Peyer's patch (tissue), 4 donors: ENCODE results near the gene BPIFB4. TPM values are rescaled to one million over a fixed set of nuclear protein-coding genes. Genes with fewer than 3 reads are reported as not detected.
"Not testable (repeated sequence)": the region's sequence is repeated elsewhere in the genome, so short reads cannot be mapped to it uniquely, and the experiment has no call there.

ENCODE experiments used
- DNase-seq, 3 donors: peaks; one replicate each; pipeline ENCODE4 v3.0.0-alpha.2; 2017 to 2019
- H3K27ac ChIP-seq, 4 donors: fragments of 200-600 bp; sonication (generic); one replicate each; pipeline ENCODE4 v1.5.1; 2016 to 2019
- H3K27me3 ChIP-seq, 2 donors: fragments of 200-600 bp; sonication (generic); one replicate each; pipeline ENCODE4 v1.5.1; 2019
- H3K36me3 ChIP-seq, 3 donors: fragments of 200-600 bp; sonication (generic); one replicate each; pipeline ENCODE4 v1.5.1; 2016 to 2019
- H3K4me1 ChIP-seq, 4 donors: fragments of 200-600 bp; sonication (generic); one replicate each; pipeline ENCODE4 v1.5.1; 2016 to 2019
- H3K4me3 ChIP-seq, 4 donors: fragments of 200-600 bp; sonication (generic); 1 replicate in 3 of 4; 2 replicates in 1 of 4; pipeline ENCODE4 v1.5.1; 2016 to 2019; ENCODE audit warnings: mild to moderate bottlenecking in 1 of 4
- H3K9me3 ChIP-seq, 4 donors: fragments of 200-600 bp; sonication (generic); one replicate each; pipeline ENCODE4 v1.5.1; 2016 to 2019; ENCODE audit warnings: mild to moderate bottlenecking in 1 of 4
- POLR2A ChIP-seq, 2 donors: fragments of 450-650 bp; IDR thresholded peaks; one replicate each; pipeline ENCODE4 v1.5.1; 2017; ENCODE audit warnings: antibody characterized with exemption in 2 of 2, mild to moderate bottlenecking in 2 of 2, moderate library complexity in 2 of 2
- total RNA-seq, 4 donors: library from RNA; depleted of rRNA; stranded (reverse); fragments of >200 nt; gene quantifications; one replicate each; pipeline ENCODE4 v1.1.0, GENCODE V29; 2016
- TF ChIP-seq, protein P1 (sequence below), 6 experiments: fragments of 450-650 bp in 4 of 6; fragments of 200-600 bp in 2 of 6; sonication (generic) in 1 of 6; IDR thresholded peaks; one replicate each; pipeline ENCODE4 v1.5.1; 2017 to 2019; ENCODE audit warnings: antibody characterized with exemption in 6 of 6, mild to moderate bottlenecking in 3 of 6, moderate library complexity in 1 of 6

The BPIFB4 gene
- total RNA-seq, 4 donors from 2014 or later, result not detected

DNA sequence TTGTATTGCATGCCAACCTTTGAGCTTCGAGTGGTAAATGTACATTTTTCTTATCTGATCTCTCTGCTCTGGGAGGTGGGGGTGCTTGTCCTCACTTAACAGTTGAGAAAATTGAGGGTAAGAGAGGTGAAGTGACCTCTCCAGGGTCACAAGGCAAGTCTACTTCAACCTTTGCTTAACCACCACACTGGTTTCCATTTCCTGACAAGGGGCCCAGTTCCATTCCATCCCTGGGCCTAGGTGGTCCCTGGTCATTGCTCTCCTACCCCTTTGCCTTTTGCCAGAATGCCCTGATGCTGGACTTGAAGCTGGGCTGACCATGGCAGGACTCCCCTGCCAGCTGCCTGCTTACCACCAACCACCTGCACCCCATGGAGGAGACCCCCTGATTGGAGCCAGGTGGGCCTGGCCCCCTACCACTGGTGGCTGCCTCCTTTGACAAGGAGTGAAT is 35.7 kb upstream of the BPIFB4 start:
- TF ChIP-seq, protein P1, sequence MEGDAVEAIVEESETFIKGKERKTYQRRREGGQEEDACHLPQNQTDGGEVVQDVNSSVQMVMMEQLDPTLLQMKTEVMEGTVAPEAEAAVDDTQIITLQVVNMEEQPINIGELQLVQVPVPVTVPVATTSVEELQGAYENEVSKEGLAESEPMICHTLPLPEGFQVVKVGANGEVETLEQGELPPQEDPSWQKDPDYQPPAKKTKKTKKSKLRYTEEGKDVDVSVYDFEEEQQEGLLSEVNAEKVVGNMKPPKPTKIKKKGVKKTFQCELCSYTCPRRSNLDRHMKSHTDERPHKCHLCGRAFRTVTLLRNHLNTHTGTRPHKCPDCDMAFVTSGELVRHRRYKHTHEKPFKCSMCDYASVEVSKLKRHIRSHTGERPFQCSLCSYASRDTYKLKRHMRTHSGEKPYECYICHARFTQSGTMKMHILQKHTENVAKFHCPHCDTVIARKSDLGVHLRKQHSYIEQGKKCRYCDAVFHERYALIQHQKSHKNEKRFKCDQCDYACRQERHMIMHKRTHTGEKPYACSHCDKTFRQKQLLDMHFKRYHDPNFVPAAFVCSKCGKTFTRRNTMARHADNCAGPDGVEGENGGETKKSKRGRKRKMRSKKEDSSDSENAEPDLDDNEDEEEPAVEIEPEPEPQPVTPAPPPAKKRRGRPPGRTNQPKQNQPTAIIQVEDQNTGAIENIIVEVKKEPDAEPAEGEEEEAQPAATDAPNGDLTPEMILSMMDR (IDR thresholded peaks at IDR 0.05), result no peak
- TF ChIP-seq POLR2A (IDR thresholded peaks at IDR 0.05), result no peak
- no peaks in the 10 kb centered on the region for H3K36me3 ChIP-seq
- H3K4me1 ChIP-seq, result no peaks in the 10 kb centered on the region
- no peak overlapping the region for H3K4me3 ChIP-seq
- peaks cover 0 to 2% (median 0%) of the 10 kb centered on the region in 4 donors for H3K9me3 ChIP-seq
- no peak overlapping the region for H3K27ac ChIP-seq
- DNase-seq, result no peak
- no peaks in the 10 kb centered on the region for H3K27me3 ChIP-seq

DNA sequence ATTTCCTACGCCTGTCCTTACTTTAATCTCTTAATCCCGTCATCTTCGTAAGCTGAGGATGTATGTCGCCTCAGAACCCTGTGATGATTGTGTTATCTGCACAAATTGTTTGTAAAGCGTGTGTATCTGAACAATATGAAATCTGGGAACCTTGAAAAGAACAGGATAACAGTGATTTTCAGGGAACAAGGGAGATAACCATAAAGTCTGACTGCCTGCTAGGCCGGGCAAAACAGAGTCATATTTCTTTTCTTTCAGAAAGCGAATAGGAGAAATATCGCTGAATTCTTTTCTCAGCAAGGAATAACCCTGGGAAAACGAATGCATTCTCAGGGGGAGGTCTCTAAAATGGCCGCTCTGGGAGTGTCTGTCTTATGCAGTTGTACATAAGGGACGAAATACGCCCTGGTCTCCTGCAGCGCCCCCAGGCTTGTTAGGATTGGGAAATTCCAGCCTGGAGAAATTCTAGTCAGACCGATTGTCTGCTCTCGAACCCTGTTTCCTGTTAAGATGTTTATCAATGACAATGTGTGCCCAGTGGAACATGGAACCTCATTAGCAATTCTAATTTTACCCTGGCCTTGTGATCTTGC is 34.2 kb upstream of the BPIFB4 start:
- not testable (repeated sequence) for DNase-seq, H3K4me1 ChIP-seq, H3K4me3 ChIP-seq, H3K27me3 ChIP-seq, H3K9me3 ChIP-seq, H3K27ac ChIP-seq, H3K36me3 ChIP-seq

DNA sequence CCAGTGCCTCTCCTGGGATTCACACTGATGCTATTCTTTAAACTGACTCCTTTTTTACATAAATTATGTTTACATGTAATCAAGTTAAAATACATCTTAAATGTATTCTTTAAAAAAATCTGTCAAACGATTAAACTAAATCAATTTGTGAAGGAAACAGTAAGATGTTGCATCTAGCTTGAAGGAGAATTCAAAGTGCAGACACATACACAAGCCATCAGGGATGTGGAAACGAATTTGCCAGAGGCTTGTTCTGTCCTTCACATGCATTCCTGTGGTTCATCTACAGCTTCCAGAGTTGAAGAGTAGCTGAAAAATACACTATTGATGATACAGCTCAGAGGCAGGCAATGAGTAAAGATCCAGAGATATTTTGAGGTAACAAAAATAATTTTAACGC is 33.0 kb upstream of the BPIFB4 start:
- DNase-seq, result no peak
- Histone ChIP-seq H3K27me3 (no peaks in the 10 kb centered on the region), H3K4me3 (no peak overlapping the region), H3K9me3 (peaks cover 0 to 2% (median 0%) of the 10 kb centered on the region in 4 donors), H3K27ac (no peak overlapping the region), H3K36me3 (no peaks in the 10 kb centered on the region), H3K4me1 (no peaks in the 10 kb centered on the region)
- no peak for TF ChIP-seq POLR2A (IDR thresholded peaks at IDR 0.05)
- TF ChIP-seq, protein P1 (IDR thresholded peaks at IDR 0.05), result no peak

DNA sequence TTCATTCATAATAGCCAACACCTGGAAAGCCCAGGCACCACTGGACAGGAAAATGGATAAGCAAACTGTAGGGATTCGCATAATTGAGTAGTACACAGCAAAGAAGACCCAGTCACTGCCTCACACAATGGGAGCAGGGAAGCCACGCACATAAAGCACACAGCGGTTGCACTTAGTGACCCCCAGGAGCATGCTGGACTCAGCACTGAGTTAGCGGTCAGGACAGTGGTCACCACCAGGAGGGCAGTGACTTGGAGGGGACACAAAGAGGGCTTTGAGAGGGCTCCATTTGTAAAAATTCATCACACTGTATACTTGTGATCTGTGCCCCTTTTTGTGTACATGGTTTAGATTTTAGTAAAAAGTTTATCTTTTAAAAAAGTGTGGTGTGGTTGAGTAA is 28.1 kb upstream of the BPIFB4 start:
- no peak overlapping the region for H3K4me3 ChIP-seq
- no peak for DNase-seq
- H3K9me3 ChIP-seq, result no peaks in the 10 kb centered on the region
- no peaks in the 10 kb centered on the region for H3K4me1 ChIP-seq
- H3K27me3 ChIP-seq, result no peaks in the 10 kb centered on the region
- H3K27ac ChIP-seq, result no peak overlapping the region
- H3K36me3 ChIP-seq, result no peaks in the 10 kb centered on the region
- no peak for TF ChIP-seq POLR2A (IDR thresholded peaks at IDR 0.05)
- TF ChIP-seq, protein P1 (IDR thresholded peaks at IDR 0.05), result no peak

DNA sequence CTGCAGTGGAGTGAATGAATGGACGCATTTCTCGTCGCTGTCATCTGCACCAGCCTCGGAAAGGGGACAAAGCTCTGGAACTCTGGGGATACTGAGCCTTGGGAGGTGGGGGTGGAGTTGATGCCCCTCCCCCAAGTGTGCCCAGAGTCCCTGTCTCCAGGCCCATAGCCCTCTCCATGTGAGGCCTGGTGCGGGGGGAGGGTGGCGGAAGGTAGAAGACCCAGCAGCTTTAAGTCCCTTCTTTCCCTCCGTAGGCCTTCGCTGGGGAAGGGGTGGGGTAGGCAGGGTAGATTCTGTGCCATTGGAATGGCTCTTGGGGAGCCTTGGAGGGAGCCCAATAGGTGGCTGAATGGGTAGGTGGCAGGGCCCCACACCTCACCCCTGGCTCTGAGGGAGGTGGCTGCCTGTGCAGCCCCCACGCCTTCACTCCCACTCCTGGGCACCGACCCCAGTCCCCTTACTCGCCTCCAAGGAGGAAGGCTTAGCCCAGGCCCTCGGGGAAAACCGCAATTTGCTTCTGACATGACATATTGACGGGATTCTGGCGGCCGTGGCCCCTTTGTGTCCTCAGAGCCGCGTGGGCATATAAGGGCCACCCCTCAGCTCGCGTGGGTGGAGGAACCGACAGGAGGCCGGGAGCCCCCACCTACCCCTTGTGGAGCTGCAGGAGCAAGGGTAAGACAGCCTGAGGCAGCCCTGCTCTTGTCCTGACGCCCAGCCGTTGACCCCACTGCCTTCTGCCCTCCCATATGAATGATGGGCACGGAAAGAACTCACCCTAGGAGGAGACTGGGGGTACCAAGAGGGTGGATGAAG is 25.9 kb upstream of the BPIFB4 start, which contains the start of gene BPIFB3:
TSS of gene BPIFB3 (plus strand) at position 613 of the 816 bp plus-strand sequence. CDS start 1,533 bp downstream, outside the sequence.
- TF ChIP-seq POLR2A (IDR thresholded peaks at IDR 0.05), result no peak
- TF ChIP-seq, protein P1 (IDR thresholded peaks at IDR 0.05), result no peak
- Histone ChIP-seq H3K4me1 (no peaks in the 10 kb centered on the region), H3K9me3 (no peaks in the 10 kb centered on the region), H3K27ac (no peak within 1 kb of the TSS), H3K36me3 (no peaks in the 10 kb centered on the region), H3K27me3 (no peaks in the 10 kb centered on the region), H3K4me3 (no peak within 1 kb of the TSS)
- no peak for DNase-seq

DNA sequence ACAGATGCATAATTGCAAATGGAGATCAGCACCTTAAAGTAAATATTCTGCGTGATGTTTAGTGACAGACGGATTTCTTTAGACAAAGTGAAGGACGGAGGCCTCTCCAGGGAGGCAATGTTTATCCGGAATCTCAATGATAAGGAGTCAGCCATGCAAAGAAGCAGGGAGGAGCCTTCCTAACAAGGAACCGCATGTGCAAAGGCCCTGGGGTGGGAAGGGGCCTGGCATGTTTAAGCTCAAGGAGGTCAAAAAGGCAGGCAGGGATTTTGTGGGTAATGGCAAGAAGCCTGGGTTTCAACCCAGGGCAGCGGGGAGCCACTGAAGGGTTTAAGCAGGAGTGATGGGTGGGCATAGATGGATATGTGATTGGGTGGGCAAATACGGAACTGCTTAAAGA is 25.1 kb upstream of the BPIFB4 start:
- H3K27ac ChIP-seq, result no peak overlapping the region
- H3K36me3 ChIP-seq, result no peaks in the 10 kb centered on the region
- H3K4me1 ChIP-seq, result no peaks in the 10 kb centered on the region
- H3K4me3 ChIP-seq, result no peak overlapping the region
- H3K9me3 ChIP-seq, result no peaks in the 10 kb centered on the region
- H3K27me3 ChIP-seq, result no peaks in the 10 kb centered on the region
- no peak for DNase-seq
- TF ChIP-seq, protein P1 (IDR thresholded peaks at IDR 0.05), result no peak
- no peak for TF ChIP-seq POLR2A (IDR thresholded peaks at IDR 0.05)
